HCEC 1CT (cell line): Measurements from ENCODE around the gene GNG14.
"Not testable (repeated sequence)": the region's sequence is repeated elsewhere in the genome, so short reads cannot be mapped to it uniquely, and the experiment has no call there.

ENCODE experiments used
- DNase-seq: peaks from one replicate; pipeline ENCODE4 v3.0.0-alpha.2; 2017

GNG14 gene

GRCh38 chr19:12687496-12688196 lies at the start of gene GNG14:
Gene GNG14, plus strand, starts transcription at chr19:12687998. Its CDS starts 51 bp downstream, at chr19:12688049.
- DNase-seq = no peak

GRCh38 chr19:12638611-12639182 lies 49.1 kb upstream of the GNG14 start:
- DNase-seq = no peak

DNA sequence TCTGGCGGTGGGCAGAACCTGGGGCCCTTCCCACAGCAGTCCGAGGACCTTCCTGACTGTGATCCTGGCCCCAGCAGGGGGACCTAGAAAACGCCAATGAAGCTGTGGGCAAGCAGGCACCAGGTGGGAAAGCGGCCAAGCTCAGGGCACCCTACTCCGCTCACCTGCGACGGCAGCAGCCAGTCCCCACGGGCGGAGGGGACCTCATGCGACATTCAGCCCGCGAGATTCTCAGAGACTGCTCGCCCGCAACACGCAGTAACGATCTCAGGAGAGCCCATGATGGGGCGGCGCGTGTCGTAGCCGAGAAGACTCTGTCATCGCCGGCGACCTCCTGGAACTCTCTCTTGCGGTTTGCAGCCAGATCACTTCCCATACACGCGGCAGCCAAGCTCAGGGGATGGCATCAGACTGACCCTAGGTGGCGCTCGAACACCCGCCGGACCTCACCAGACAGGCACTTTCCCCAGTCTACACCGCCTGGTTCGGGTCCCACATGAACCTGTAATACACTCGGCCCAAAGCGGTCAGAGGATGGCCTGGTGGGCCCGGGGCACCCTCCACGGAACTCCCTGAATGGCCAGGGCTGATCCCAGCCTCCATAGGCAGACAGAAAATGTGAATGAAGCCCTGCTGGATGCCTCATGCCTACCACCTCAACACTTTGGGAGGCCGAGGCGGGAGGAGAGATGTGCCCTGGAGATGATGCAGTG lies 47.7 kb upstream of the GNG14 start:
- peak; percentile 56 for DNase-seq

DNA sequence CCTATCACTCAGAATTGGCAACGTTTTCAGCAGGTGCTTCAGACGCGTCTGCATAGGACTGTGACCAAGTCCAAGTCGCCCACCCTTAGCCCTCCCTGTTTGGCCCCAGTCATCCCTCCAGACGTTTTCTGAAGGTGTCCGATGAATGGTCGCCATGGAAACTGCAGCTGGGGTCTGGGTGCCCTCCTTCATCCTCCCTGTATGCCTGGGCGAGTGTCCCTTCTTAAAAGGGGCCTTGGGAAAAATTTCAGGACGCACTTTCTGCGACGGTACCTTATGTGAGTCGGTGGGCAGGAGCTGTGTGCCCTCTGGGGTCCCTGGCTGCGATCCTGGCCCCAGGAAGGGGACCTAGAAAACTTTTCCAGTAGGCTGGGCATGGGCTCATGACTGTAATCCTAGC lies 46.3 kb upstream of the GNG14 start:
- DNase-seq = no peak

GRCh38 chr19:12642506-12642905 lies 45.3 kb upstream of the GNG14 start:
- DNase-seq = no peak

- not testable (repeated sequence) for DNase-seq
These were observed 44.1 kb upstream of the GNG14 start for GRCh38 chr19:12643716-12644115.

DNA sequence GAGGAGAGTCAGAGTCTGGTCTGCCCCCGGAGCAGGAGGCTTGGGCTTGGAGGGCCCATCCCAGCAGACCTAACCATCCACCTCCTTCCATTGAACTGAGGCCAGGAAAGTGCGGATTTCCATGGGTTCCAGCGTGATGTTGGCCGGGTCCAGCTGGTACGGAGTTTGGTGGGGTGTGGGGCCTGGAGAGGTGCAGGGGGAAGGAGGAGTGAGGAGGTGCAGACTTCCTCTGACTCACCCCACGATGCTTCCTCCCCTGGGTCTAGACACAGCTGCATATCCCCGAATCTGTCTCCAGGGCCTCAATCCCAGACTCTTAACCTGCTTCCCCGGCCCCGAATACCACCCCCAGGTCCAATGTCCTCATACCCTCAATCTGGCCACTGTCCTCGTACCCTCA lies 41.2 kb upstream of the GNG14 start:
- DNase-seq = no peak

DNA sequence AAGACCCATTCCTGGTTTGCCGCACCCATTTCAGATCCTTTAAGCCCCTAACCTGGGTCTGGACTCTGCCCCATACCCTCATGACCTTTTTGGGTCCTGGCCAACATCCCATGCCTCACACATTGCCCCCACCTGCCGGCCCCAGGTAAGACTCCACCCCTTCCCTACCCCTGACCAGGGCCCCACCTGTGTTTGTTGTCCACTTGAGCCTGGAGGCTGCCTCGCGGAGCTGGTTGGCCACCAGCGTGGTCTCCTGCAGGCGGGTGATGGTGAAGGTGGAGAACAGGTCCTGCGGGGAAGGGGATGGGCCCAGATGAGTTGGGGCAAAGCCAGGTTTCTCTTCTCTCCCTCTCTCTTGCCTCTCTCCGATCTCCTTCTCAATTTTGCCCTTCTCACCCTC lies 40.8 kb upstream of the GNG14 start:
- no peak for DNase-seq

GRCh38 chr19:12647490-12648071 lies 40.2 kb upstream of the GNG14 start:
- no peak for DNase-seq

GRCh38 chr19:12648088-12648487 lies 39.7 kb upstream of the GNG14 start:
- DNase-seq = no peak

- no peak for DNase-seq
These were observed 37.9 kb upstream of the GNG14 start for GRCh38 chr19:12649941-12650340.

DNA sequence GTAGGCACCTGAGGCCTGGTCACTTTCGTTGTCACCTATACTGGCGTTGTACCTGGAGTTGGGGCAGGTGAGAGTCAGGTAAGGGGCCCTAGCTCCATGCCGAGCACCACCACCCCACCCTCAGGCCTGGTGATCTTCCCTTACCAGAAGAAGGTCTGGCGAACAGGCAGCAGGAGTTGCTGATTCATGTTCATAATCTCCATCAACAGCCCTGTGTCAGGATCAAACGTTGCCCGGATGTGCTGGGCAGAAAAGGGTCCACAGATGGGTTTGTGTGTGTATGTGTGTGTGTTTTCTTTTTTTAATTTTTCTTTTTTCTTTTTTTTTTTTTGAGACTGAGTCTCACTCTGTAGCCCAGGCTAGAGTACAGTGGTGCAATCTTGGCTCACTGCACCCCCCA lies 35.6 kb upstream of the GNG14 start:
- no peak for DNase-seq

DNA sequence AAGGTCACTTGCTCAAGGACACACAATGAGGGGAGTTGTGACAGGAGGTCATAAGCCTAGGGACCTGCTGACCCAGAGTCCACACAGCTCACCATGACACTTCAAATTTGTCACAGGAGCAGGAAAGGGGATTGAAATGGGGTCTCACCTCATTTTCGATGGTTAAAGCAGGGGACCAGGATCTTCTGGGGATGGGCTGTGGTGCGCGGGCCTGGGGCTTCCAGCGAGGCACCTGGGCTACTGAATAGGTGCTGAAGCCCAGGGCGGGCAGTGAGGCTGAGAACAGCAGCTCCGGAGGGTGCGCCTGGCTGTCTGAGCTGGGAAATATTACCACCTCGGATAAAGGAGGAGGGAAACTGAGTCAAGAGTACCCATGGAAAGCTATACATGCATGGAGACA lies 32.3 kb upstream of the GNG14 start:
- no peak for DNase-seq

GRCh38 chr19:12656899-12657571 lies 30.8 kb upstream of the GNG14 start:
- no peak for DNase-seq

GRCh38 chr19:12657966-12658365 lies 29.8 kb upstream of the GNG14 start:
- DNase-seq = no peak

- DNase-seq = no peak
These were observed 26.8 kb upstream of the GNG14 start for GRCh38 chr19:12660980-12661379.

DNA sequence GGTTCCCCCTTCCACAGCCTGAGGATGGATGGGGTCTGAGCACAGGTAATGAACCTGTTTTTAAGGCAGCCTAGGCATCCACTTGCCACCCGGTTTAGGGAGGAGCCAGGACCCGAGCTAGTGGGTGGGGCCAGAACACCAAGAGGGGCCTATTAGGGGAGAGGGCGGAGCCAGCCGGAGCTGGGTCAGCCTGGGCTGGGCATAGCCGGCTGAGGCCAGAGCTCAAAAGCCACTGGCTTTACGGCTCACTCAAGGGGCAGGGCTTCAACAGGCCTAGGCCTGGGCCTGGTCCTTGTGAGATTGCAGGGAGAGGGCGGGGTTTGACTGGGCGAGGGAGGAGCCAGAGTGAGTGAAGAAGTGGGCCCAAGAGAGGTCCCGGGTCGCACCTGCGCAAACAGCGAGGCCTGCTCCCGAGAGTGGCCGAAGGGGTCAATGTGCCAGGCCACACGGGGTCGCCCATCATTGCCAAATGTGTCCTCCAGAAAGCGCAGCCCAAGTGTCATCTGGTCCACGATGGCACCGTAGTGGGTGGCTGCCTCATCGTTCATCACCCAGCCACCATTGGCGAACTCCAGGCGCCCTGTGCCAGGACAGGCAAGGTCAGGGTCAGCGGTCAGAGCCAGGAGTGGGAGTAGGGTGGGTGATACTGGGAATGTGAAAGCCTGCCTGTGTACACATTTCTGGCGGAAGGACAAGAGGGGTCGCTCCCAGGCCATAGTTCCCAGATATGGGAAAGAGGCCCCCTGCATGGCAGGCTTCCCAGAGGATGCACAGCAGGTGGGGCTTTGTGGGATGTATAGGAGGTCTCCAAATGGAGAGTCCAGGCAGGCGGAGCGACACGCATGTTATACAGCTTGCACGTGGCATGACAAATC lies 23.2 kb upstream of the GNG14 start:
- no peak for DNase-seq

- no peak for DNase-seq
These were observed 22.6 kb upstream of the GNG14 start for GRCh38 chr19:12665281-12665573.

- DNase-seq = no peak
These were observed 22.0 kb upstream of the GNG14 start for GRCh38 chr19:12665671-12666264.

GRCh38 chr19:12666265-12667048 lies 21.3 kb upstream of the GNG14 start, which contains the start of the genes MAN2B1 and WDR83:
Gene MAN2B1, minus strand, starts transcription at chr19:12666742. Its CDS starts 41 bp downstream, at chr19:12666701.
Gene WDR83, plus strand, starts transcription at chr19:12666807. Its CDS starts 2,984 bp downstream, at chr19:12669791.
- DNase-seq = peak; percentile 56

- no peak for DNase-seq
These were observed 20.0 kb upstream of the GNG14 start for GRCh38 chr19:12667731-12668302.
